HG02798 (cell line): Measurements from ENCODE around the gene WDR35.
"Not testable (repeated sequence)": the region's sequence is repeated elsewhere in the genome, so short reads cannot be mapped to it uniquely, and the experiment has no call there.

Experiments
- ATAC-seq: cut with Tn5 transposase; IDR thresholded peaks from one replicate; pipeline ENCODE4 v1.9.1; 2021; ENCODE audit warnings: mild to moderate bottlenecking; ENCODE audit not compliant: unreplicated experiment, poor library complexity

WDR35 gene

DNA sequence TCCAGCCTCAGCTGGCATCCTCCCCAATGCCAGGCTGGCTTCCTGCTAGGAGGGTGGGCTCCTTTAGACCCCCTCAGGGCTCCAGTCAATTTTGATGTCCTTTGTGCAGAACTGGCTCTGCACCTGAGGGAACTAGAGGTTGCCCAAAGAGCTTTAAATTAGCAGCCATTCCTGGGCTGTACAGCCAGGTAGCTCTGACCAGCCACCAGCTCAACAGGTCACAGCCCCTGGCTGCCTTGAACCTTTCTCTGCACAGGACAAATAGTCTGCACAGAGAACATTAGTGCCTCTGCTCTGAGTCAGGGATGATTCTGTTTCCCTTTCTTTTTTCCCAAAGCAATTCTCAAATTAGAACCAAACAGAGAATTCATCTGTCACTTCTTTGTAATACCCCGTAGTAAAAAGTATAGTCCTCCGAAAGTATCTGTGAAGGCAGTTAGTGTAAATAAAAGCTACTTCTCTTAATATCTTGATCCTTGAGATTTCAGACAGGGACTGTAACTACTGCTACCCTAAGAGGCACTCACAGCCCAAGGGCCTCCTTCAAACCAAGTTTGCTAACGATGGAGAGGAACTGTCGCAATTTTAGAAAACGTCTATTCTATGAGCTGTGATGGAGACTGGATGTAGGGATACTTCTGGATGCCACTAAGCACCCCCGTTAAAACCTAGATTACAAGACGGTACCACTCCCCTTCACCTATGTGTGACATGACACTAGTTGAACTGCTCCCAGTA, 91.1 kb downstream of the WDR35 start:
- no peak for ATAC-seq

DNA sequence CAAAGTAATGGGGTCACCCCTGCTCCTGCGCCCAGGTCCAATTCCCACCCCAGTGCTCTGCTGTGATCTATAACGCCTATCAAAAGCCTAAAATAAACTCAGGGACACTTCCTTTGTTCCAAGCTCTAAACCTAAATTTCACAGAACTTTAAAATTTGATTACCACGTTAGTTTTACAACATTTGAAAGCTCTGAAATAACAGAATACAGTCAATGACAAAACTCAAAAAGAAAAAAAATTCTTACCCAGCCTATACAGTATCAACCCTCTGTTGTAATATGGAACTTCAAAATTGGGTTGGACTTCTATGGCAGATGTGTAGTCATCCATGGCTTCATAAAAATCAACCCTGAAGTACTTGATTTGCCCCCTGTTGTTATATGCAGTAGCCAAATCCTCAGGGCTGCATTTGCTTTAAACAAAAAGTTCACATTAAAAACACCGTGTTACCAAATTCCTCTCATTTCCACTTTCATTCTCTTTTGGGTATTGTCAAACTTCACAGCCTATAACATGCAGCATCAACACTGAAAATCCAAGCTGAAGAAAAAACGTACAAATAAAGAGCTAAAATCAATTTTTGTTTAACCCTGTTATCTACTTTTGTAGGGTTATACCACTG, 92.2 kb downstream of the WDR35 start:
- ATAC-seq = no peak

DNA sequence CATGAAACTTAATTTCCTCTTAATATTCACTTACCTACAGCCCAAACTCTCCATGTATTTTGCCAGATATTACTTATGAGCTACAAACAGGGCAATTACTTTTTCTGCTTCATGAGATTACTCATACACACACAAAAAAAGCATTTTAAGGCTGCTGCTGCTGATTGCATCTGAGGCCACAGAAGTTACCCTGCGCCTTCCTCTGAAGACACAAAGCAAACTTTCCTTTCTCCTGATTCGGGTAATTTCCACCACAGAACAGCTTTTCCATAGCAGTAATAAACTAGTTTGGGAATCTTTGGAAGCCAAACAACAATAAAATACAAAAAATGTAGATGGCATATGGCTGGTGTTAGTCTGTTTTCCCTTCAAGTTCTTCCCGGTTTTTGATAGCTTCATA, 94.4 kb downstream of the WDR35 start:
- no peak for ATAC-seq

DNA sequence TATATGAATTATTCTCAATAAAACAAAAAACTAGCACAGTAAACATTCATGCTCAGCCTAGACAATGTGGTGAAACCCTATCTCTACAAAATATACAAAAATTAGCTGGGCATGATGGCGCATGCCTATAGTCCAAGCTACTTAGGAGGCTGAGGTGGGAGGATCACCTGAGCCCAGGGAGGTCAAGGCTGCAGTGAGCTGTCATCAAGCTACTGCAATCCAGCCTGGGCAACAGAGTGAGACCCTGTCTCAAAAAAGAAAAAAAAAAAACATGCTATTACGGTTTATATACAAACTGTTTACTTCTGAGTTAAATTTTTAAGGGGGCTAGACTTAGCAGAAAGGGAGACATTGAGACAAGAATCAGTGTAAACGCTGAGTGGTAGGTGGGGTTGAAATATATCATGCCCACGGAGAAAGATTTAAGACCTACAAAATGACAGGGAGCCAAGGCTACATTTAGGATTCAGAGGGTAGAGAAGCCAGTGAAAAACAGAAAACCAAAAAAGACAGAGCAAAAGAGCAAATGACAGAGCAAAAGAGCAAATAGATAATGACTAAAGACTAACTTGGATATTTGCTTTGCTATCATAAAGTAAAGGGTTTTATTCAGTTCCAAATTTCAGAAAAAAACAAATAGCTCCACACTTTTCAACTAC, 95.6 kb downstream of the WDR35 start:
- peak; percentile 21 for ATAC-seq

DNA sequence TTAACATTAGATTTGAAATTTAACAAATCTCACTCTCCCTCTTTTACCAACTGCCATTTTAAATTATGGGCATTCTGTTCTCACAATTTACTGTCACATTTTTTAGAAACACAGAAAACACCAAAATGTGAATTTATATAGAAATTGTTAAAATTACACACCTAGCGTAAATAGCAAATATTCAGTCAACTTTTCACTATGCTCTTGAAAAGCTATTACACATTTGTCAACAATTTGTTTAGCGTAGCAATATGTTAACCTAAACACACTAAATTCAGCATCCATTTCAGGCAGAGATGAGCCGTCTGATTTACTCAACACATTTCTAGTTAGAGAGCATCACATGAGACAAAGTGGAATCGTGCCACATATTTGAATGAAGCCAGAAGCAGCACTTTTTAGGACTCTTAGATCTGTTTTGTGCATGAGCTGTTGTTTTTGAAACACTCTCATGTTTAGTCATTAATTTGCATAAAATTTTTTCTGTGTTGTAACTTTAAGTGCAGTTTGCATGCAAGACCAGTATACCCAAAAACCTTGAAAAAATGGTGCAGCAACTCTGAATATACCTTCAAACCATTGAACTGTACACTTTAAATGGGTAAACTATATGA, 96.3 kb downstream of the WDR35 start:
- ATAC-seq = peak; percentile 83

DNA sequence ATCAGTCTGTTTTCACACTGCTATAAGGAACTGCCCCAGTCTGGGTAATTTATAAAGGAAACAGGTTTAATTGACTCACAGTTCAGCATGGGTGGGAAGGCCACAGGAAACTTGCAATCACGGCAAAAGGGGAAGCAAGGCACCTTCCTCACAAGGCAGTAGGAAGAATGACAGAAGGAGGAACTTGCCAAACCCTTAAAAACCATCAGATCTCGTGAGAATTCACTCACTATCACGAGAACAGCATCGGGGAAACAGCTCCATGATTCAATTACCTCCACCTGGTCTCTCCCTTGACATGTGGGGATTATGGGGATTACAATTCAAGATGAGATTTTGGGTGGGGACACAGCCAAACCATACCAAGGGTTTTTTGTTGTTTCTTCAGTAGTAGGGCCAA, 97.9 kb downstream of the WDR35 start:
- not testable (repeated sequence) for ATAC-seq

- no peak for ATAC-seq
These were observed 99.8 kb downstream of the WDR35 start for GRCh38 chr2:19890104-19890503.

DNA sequence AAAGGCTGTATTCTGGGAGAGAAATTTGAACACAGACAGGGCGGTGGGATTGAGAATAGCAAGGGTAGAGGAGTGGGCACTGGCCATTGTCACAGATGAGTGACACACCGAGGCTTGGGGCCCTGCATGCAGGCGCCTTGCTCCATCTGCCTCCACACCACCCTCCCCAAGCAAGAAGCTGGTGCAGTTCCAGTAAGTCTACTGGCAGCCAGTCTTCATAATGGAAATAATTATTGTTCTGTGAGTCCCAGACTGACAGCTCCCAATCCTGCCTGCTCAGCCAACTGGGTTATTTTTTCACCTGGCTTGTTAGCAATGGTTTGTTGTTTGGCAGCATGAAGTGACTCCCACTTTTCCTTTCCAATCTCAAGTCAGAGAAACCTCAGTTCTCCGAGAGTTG, 101.1 kb downstream of the WDR35 start:
- ATAC-seq = no peak

- no peak for ATAC-seq
These were observed 102.4 kb downstream of the WDR35 start for GRCh38 chr2:19887510-19887909.

- no peak for ATAC-seq
These were observed 103.6 kb downstream of the WDR35 start for GRCh38 chr2:19886261-19886660.

DNA sequence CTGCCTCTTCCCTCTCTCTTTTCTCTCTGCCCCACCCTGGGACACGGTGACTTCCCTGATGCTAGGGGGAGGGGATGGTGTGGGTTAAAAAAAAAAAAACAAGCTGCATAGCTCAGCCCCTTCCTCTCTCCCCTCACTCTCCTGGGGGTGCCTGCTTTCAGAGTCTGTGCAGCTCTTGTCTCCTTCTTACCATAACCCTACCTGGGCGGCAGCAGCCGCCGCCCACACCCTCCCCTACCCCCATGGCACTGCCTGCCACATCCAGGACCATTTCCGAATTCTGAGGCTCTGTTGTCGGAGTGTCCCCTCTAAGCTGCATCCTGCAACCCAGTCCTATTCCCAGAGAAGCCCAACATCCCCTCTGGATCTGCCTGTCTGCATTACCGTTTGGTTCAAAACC, 104.1 kb downstream of the WDR35 start:
- no peak for ATAC-seq

- ATAC-seq = no peak
These were observed 105.8 kb downstream of the WDR35 start for GRCh38 chr2:19883971-19884720.

- ATAC-seq = no peak
These were observed 106.4 kb downstream of the WDR35 start for GRCh38 chr2:19883486-19883885.

GRCh38 chr2:19882286-19882685, 107.6 kb downstream of the WDR35 start:
- no peak for ATAC-seq

DNA sequence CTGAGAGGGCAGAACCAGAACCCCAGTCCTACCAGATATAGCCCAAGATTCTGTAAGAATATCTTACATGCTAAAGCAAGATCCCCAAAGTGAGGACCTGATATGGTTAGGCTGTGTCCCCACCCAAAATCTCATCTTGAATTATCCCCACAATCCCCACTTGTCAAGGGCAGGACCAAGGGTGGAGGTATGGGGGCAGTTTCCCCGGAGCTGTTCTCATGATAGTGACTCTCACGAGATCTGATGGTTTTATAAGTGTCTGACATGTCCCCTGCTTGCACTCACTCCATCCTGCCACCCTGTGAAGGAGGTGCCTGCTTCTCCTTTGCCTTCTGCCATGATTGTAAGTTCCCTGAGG, 108.0 kb downstream of the WDR35 start:
- no peak for ATAC-seq

GRCh38 chr2:19881221-19881907, 108.5 kb downstream of the WDR35 start:
- ATAC-seq = no peak

DNA sequence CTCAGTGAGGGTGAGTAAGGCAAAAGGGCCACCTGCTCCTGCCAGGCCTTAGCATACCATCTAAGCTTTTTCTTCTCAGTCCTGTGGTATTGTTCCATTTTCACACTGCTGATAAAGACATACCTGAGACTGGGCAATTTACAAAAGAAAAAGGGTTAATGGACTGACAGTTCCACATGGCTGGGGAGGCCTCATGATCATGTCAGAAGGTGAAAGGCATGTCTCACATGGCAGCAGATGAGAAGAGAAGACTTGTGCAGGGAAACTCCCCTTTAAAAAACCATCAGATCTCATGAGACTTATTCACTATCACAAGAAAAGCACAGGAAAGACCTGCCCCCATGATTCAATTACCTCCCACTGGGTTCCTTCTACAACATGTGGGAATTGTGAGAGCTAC, 109.7 kb downstream of the WDR35 start:
- not testable (repeated sequence) for ATAC-seq

DNA sequence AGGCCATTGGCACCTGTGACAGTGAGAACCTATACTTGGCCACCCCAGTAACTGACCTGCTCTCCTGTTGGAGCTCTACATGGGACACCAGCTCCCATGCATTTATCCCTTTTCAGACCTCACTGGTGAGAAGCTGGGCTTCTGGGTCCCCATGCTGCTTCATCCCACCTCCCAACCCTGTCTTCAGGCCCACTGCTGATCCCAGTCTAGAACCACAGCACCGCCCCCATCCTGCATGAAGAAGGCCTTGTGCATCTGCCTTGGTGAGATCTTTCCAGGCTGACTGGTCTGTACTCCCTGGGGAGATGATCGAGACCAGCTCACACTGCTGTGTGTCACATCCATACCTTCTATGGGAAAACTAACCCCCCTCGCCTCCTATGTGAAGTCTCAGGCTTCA, 110.8 kb downstream of the WDR35 start:
- ATAC-seq = no peak

- no peak for ATAC-seq
These were observed 111.4 kb downstream of the WDR35 start for GRCh38 chr2:19878268-19879046.
